ENCODE data around the gene MRPL24.

DNA sequence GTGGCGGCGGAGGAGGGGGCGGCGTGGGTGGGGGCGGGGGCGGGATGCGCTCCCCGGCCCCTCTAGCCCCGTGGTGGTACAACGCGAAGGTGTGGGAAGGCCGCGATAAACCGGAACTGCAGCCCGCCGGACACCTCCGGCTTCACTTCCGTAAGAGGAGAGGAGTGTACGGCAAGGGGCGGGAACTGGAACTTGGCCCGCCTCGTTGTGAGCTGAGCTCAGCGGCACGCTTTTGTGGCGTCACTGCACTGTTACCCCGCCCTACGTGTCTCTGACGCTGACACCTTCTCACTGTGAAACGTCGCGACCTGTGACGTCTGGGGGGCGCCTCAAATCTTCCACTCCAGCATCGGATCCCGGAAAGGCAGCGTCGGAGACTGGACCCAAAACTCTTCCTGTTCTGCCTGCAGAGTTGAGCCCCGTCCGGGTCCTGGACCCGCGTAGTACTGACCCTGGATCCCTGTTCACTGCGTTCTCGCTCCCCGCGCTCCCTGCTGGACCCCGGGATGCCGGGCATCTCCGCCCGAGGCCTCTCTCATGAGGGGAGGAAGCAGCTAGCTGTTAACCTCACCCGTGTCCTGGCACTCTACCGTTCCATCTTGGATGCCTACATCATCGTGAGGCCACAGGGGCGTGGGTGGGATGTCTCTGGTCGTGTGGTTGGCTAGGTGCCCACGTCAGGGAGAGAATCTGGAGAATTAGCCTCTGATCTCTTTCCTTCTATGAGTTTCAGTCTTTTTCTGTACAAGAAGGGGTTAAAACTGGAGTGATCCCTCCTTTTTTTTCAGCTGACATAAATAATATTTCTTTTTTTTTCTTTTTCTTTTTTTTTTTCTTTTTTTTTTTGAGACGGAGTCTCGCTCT is 12.1 kb downstream of the MRPL24 start, which contains the start of gene ISG20L2:
- TF ChIP-seq CTCF (IDR thresholded peaks at IDR 0.05; ENCODE audit: low read depth, low read length): no peak
- no peak for TF ChIP-seq EZH2phosphoT487 (IDR thresholded peaks at IDR 0.05; ENCODE audit: low read depth)
